ENCODE results near the gene ZCCHC3.
"Not testable (repeated sequence)": the region's sequence is repeated elsewhere in the genome, so short reads cannot be mapped to it uniquely, and the experiment has no call there.

ZCCHC3 gene, protein sequence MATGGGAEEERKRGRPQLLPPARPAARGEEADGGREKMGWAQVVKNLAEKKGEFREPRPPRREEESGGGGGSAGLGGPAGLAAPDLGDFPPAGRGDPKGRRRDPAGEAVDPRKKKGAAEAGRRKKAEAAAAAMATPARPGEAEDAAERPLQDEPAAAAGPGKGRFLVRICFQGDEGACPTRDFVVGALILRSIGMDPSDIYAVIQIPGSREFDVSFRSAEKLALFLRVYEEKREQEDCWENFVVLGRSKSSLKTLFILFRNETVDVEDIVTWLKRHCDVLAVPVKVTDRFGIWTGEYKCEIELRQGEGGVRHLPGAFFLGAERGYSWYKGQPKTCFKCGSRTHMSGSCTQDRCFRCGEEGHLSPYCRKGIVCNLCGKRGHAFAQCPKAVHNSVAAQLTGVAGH

DNA sequence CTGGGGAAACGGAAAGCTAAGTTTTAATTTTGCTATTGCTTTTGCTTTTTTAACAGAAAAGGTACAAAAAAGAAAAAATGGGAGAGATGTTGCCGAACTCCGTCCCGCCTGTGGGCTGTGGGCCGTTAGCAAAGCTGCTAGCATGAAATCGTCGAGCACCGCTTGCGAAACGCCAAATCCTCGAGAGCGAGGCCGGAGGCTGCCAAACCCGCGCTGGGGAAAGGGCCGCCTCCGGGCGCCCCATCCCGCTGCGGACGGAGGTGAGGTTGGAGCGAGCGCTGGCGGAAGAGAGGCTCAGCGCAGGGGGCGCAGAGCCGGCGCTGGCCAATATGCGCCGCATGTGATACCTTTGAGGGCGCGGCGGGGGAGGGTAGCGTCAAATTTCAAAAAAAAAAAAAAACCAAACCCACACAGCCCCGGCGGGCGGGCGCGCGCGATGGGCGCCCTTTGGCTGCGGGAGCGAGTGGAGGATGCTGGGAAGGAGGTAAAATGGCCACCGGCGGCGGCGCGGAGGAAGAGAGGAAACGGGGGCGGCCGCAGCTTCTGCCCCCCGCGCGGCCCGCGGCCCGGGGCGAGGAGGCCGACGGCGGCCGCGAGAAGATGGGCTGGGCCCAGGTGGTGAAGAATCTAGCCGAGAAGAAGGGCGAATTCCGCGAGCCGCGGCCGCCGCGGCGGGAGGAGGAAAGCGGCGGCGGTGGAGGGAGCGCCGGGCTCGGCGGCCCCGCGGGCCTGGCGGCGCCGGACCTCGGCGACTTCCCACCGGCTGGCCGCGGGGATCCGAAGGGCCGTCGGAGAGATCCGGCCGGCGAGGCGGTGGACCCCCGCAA lies at the start of gene ZCCHC3:
TSS of gene ZCCHC3 (plus strand) at position 473 of the 827 bp plus-strand sequence. CDS start at position 490, 17 bp downstream.
- peak; percentile 88 to 91 for DNase-seq

DNA sequence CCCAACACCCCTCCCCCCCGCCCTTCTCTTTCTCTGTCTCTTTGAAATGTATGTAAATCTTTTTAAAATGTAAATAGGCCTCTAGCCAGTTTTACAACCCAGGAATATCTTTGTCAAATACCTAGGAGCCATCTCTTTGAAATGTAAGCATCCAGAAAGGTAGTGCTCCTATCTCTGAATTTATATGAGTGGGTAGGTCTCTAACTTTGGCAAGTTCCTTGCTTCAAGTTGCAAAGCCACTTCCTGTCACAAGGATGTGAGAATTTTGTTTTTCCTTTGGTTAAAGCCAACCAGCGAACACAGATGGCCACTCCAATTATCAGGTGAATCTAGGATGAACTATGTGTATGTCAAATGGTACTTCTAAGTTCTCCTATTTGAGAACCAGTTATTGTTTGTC lies 46.0 kb upstream of the ZCCHC3 start:
- DNase-seq, result no peak

DNA sequence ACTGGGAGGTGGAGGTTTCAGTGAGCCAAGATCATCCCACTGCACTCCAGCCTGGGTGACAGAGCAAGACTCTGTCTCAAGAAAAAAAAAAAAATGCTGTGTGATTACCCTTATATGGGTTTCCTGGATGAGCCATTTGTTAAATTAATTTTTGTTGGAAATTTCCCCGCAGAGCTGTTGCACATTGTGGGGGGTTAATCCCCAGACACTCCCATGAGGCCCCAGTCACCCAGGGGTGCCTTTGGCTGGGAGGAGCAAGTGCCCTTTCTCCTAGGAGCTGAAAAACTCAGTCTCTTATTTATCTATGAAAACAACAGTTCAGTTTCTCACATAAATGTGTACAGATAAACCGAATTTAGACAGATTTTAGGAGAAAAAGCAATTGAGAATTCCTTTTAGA lies 44.6 kb upstream of the ZCCHC3 start:
- DNase-seq, result no peak

DNA sequence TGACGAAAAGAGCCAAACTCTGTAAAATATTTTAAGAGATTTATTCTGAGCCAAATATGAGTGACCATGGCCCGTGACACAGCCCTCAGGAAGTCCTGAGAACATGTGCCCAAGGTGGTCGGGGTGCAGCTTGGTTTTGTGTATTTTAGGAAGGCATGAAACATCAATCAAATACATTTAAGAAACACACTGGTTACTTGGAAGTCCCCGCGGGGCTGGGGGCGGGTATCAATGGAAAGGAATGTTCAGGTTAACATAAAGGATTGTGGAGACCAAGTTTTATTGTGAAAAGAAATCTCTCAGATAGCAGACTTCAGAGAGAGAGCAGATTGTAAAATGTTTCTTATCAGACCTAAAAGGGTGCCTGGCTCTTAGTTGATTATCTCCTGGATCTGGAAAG lies 43.9 kb upstream of the ZCCHC3 start:
- not testable (repeated sequence) for DNase-seq

DNA sequence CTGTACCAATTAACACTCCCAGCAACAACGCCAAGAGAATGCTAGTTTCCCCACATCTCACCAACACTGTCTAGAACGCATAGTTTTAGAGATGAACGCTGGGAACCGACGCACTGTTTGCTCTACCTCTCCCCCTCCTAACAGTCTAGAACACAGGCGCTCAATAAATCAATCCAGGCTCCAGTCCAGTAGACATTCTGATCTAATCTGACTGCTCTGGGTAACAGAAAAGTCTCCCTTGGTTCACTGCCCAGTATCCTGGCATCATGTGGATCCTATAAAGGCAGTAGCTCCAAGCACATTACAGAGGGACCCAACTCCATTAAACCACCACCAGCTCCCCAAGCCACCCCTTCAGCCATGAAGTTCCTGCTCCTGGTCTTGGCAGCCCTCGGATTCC lies 40.0 kb upstream of the ZCCHC3 start, which contains the start of gene DEFB132:
TSS of gene DEFB132 (plus strand) at position 306 of the 400 bp plus-strand sequence. CDS start at position 361, 55 bp downstream.
- no peak for DNase-seq

DNA sequence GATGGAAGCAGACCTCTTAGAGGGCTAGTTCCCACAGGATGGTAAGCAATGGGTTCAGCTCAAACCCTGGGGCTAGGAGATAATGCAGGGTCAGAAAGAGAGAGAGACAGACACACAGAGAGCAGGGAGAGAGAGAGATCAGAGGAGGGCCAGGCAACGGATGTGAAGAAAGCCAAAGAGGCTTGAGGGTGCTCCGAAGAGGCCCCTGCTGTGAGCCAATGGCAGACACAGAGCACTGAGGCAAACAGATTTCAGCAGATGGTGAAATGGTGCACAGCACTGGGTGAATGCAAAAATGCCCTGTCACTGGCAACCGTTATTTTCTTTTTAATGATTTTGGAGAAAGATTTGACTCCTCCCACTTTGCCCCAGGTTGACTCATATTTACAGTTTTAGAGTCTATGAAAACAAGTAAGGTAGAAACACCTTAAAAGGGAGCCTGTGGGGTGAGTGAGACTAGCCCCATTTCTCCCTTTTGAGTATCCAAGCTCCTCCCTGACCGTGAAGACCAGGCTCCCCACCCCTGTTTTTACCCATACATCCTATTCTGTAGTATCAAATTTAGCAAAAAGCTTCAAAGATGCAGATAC lies 39.0 kb upstream of the ZCCHC3 start:
- no peak for DNase-seq

DNA sequence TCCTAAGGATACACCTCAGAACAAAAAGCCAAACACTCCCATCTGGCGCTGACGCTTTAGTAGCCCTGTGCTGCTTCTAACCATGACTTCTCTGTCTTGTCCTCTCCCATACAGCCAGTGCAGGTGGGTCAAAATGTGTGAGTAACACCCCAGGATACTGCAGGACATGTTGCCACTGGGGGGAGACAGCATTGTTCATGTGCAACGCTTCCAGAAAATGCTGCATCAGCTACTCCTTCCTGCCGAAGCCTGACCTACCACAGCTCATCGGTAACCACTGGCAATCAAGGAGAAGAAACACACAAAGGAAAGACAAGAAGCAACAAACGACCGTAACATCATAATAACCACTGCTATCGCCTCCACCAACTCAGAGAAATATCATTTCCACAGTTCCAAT lies 38.4 kb upstream of the ZCCHC3 start:
- no peak for DNase-seq

DNA sequence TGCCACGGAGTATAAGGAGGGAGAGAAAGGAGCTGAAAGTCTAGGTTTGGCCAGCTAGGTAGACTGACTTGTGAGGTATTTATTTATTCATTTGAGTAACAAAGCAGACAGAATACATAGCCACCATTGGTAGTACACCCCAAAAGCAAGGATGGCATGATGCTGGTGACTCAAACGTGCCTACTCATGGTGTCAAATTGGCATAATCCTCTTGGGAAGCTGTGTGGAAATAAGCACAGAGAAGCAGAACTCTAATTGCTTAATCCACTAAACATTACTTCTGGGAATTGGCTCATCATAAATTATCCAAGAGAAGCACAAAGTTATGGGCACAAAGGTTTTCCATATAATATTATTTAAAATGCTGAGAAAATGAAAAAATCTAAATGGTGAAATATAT lies 37.4 kb upstream of the ZCCHC3 start:
- peak; percentile 62 to 83 for DNase-seq

DNA sequence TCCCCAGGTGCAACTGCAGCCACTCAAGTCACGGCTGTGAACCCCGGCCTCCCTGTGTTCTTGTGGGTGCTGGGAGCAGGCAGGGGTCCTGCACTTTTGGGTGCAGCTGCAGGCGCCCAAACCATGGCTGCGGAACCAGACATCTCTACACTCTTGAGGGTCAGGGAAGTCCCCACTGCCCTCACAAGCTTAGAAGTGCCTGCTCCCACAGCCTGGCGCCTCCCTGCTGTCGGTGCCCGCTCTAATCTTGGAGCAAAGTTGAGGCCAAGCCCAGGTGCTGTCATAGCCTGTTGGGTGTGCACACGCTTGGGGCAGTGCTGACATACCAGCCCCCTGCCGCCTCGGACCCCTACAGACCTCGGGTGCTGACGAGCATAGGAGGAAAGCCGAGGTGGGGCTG lies 33.7 kb upstream of the ZCCHC3 start:
- DNase-seq, result no peak

DNA sequence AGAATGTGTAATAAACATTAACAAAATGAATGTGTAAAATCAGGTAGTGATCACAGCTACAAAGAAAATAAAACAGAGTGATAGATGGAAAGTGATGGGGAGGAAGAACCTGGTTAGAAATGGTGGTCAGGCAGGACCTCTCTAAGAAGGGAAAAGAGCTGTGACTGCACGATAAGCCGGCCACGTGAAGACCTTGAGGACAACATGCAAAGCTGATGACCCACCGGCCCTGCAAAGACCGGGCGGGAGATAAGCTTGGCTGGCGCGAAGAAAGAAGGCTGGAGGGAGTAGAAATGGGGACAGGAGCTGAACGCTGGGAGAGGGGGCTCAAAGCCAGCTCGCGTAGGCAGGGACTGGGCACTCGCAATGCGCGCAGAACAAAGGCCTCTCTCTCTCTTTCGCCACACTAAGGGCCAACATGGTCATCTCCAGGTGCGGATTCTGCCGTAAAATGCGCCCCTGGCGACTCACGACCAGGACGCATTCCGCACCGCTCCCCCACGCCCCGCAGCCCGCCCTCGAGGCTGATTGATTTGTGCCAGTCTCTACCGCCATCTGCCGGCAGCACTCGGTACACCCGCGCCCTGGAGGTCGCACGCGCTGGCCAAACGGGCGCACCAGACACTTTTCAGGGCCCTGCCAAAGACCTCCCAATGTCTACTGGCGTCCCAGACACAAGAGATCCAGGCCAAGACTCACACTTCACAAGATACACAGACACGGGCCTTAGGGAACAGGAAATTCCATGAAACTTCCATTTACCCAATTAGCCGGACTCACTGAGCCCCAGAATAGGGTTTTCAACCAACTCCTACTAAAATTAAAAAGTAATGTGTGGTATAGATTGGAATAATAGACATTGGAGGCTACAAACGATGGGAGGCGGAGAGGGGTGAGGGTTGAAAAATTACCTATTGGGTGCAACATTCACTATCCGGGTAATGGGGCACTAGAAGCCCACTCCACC lies 30.5 kb upstream of the ZCCHC3 start:
- peak; percentile 35 to 89 for DNase-seq

DNA sequence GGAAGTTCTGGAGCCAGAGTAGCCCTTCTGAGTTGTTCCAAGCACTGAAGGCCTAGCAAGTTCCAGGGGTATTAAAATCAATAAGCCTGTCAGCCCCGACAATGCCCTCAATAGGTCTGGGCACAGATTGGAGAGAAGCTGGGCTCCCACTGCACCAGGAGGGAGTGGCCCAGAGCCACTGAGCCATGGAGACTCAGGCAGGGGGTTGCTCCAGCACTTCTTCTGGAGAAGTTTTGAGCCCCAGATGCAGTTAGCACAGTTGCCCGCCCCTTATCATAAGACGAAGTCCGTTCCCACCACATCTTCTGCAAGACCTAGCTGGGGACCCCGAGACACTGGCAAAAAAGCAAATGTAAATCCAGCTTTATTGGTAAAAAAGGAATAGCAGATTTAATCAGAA lies 26.9 kb upstream of the ZCCHC3 start:
- DNase-seq, result no peak

DNA sequence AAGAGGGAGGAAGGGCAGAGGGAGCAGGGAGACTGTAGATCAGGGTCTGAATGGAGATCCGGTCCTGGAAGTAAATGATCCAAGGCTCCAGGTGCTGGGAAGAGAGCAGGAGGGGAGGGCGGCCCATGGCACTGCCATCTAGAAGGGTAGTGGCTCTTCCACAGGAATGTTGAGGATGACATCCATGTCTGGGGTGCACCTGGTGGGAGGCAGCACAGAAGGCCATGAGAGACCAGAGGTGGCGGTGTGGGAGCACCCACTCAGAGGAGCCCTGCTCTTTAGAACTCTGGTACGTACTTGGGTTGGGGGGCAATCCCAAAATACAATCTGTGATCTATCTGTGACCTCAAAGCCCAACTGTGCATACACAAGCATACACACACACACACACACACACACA lies 26.3 kb upstream of the ZCCHC3 start:
- DNase-seq, result no peak

DNA sequence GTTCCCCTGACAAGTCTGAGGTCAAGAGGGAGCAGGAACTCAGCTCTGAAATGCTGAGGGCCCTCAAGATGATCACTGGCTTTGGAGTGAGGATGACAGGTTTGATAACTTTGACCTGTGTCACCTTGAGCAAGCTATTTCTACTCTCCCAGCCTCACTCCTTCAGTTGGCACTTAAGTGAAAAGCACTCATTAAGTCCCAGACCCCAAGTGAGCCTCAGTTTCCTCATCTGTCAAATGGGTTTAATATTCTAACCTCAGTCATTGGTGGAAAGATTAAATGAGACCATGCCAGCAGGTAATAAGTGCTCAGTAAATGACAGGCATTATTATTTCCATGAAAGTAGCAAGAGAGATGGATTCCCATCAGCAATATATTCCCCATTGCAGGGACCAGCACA lies 25.8 kb upstream of the ZCCHC3 start:
- no peak for DNase-seq

DNA sequence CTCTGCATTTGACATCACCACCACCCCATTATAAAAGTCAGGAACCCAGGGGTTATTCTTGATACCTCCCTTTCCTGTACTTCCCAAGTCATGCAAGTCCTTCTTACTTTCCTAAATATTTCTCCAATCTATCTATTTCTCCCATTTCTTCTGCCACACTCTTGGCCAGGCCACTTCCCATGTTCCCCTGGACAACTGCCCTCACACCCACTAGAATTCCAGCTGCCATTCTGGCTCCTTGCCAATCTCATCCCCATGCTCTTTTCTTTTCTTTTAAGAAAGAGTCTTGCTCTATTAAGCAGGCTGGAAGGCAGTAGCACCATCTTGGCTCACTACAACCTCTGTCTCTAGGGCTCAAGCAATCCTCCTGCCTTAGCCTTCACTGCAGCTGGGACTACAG lies 24.7 kb upstream of the ZCCHC3 start:
- DNase-seq, result no peak

DNA sequence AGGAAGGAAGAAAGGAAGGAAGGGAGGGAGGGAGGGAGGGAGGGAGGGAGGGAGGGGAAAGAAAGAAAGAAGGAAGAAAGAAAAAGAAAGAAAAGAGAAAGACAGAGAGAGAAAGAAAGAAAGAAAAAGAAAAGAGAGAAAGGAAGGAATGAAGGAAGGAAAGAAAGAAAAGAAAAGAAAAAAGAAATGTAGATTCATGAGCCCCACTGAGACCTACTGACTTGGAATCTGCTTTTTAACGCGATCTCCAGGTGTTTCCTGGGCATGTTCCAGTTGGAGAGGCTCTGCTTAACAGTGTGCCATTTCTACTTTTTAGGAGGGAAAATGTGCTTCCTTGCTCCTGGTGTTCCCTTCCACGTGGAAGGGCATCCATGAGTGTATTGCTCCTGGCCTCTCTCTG lies 23.5 kb upstream of the ZCCHC3 start:
- DNase-seq, result no peak

DNA sequence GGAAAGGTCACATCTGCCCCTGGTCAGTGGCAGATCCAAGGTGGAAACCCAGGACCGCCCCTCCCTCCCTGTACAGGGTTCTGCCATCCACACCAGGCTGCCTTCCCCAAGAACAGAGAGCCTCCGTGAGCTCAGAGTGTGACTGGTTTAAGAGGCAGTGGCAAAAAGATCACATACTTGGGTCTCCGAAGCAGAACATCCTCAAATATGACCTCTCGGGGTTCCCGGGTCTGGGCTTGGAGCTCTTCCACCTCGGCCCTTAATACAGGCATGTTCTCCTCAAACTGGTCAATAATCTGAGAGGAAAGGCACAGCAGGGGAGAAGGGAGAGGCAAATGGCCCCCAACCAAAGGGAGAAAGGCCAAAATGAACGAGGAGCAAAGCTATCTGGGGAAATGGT lies 21.6 kb upstream of the ZCCHC3 start:
- no peak for DNase-seq

DNA sequence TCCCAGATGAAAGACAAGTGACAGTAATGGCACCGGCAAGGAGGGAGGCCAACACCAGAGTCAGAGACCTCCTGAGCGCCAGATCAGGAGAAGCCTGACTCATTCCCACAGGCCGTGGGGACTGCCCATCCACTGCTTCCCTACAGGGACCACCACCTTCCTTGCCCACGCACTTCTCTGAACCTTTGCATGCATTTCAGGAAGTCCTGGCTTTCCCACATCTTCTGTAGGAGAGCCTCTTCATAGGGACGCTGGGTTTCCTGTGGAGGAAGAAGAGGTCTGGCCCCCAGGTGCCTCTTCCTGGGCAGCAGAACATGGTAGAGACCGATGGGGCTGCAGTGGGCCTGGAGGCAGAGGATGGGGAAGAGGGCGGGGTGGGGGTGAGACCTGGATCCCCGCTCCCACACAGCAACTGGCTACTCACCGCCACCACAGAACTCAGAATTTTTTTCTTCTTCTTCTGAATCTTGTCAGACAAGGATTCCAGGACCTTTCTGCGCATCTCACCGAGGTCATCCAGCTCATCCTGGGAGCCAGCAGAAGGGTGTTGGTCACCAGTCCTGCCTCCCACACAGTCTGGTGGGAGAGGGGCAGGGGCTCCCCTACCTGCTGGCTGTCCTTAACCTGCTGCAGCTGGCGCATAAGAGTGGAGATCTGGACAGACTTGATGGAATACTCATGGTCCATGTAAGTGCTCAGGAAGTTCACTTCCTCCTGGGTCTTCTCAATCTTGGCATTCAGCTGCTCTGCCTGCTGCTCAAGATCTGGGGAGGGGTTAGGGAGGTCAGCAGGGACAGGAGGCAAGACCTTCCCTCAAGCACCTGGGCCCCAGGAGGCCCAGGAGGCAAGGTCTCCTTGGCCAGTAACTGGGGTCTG lies 20.5 kb upstream of the ZCCHC3 start:
- DNase-seq, result no peak

DNA sequence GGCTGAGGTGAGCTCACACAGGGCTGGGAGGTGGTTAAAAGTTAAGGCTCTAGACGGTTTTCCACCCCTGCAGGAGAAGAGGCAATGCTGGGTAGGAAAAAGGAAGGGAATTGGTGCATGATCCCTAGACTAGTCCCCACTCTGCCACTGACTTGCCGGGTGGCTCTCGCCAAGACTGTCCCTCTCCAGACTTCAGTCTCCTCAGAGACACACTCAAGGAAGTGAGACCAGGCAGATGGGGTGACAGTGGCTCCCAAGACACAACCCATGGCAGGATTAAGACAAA lies 19.9 kb upstream of the ZCCHC3 start:
- DNase-seq, result no peak

DNA sequence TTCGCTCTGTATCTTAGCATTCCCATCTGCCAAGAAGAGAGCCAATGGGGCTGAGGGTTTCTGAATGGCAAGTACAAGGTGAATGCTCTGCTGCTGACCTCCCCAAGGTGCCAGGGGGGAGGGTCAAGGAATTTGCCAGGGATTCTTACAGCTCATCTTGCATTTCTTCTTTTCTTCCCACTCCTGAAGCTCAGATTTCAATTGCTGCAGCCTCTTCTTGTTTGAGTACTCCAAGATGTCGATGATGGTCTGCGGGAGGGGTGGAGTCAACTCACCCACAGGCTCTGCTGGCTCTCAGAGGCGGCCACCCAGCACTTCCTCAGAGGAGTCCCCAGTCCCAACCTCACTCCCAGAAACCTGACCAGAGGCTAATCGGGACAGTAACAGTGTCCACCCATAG lies 19.2 kb upstream of the ZCCHC3 start:
- no peak for DNase-seq

DNA sequence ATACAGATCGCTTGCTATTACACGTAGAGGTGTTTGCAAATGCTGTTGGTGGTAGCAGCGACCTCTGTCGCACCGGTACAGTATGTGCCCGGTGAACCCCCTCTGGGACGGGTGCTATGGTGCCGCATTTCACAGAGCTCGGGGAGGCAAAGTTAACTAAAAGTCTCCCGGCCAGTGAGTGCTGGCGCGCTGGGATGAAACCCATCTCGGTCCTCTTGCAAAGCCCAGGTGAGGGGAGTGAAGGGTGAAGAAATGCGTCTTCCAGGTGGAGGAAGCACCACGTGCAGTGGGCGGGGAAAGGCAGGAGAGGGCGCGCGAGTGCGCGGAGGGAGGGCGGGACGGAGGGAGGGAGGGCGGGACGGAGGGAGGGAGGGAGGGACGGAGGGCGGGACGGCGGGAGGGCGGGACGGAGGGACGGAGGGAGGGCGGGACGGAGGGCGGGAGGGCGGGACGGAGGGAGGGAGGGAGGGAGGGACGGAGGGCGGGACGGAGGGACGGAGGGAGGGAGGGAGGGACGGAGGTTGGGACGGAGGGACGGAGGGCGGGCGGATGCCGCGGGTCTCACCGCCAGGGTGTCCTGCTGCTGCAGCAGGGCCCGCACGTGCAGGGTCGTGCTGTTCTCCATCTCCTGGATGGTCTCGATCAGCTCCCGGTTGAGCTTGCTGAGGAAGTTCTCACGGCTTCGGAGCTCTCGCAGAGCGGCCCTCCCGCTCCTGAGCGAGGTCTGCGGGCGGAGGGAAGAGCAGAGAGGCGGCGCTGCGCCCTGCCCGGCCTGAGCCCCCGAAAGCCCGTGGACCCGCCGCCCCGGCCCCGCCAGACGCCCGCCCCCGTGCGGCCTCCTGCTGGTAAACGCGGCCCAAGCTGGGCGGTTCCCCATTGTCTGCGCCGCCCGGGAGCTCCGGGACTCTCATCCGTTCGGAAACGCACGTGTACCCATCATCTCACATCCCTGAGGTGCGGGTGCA lies 18.5 kb upstream of the ZCCHC3 start:
- DNase-seq, result no peak

Data from inflammatory macrophage treated with lipopolysaccharide for 1 hour (primary cell).